ENCODE results near the gene LORICRIN.
A peak's percentile ranks its signal among the peaks of the same experiment; 100 is the strongest.
"Not testable (repeated sequence)": the region's sequence is repeated elsewhere in the genome, so short reads cannot be mapped to it uniquely, and the experiment has no call there.

Gene LORICRIN, protein sequence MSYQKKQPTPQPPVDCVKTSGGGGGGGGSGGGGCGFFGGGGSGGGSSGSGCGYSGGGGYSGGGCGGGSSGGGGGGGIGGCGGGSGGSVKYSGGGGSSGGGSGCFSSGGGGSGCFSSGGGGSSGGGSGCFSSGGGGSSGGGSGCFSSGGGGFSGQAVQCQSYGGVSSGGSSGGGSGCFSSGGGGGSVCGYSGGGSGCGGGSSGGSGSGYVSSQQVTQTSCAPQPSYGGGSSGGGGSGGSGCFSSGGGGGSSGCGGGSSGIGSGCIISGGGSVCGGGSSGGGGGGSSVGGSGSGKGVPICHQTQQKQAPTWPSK

GRCh38 chr1:153259387-153259786, at the start of gene LORICRIN:
Gene LORICRIN (plus strand): TSS chr1:153259687. CDS start chr1:153260950, 1,263 bp downstream.
- no peak for DNase-seq

DNA sequence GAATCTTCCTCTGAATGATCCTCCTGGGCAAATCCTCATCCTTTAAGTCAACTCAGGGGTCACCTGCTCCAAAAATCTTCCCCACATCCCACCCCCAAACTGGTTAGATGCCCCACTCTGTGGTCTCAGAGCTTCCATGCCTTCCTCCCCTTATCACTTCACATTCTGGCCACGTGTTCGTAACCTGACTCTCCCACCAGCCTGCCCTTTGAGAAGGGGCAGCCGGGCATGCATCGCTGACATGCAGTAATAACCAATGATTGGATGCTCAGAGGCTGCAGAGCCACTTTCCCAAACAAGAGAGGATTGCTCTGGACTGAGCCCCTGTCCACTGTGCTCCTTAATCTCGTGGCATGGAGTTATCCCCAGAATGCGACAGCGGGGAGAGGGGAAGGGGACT, 49.3 kb upstream of the LORICRIN start:
- no peak for DNase-seq

GRCh38 chr1:153212201-153212600, 47.3 kb upstream of the LORICRIN start:
- no peak for DNase-seq

DNA sequence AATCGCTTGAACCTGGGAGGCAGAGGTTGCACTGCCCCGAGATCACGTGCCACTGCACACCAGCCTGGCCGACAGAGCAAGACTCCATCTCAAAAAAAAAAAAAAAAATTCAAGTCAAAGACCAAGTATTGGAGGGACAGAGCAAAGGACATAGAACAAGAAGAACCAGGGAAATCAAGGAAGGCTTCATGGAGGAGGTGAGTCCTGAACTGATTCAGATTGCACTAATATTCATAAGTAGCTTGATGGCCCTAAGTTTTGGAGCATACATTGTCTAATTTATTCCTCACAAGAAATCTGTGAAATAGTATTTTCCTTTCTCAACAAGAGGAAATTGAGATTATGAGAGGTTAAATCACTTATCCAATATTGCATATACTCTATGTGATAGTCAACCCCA, 46.0 kb upstream of the LORICRIN start:
- DNase-seq = no peak

GRCh38 chr1:153217212-153217611, 42.3 kb upstream of the LORICRIN start, which contains the start of gene PRR9:
Gene PRR9 (plus strand): TSS chr1:153217584. CDS start chr1:153218145, 561 bp downstream.
- peak; percentile 82 for DNase-seq

GRCh38 chr1:153217744-153218416, 41.6 kb upstream of the LORICRIN start:
- peak; percentile 55 for DNase-seq

- DNase-seq = no peak
Measured at GRCh38 chr1:153220606-153221303, 38.7 kb upstream of the LORICRIN start.

DNA sequence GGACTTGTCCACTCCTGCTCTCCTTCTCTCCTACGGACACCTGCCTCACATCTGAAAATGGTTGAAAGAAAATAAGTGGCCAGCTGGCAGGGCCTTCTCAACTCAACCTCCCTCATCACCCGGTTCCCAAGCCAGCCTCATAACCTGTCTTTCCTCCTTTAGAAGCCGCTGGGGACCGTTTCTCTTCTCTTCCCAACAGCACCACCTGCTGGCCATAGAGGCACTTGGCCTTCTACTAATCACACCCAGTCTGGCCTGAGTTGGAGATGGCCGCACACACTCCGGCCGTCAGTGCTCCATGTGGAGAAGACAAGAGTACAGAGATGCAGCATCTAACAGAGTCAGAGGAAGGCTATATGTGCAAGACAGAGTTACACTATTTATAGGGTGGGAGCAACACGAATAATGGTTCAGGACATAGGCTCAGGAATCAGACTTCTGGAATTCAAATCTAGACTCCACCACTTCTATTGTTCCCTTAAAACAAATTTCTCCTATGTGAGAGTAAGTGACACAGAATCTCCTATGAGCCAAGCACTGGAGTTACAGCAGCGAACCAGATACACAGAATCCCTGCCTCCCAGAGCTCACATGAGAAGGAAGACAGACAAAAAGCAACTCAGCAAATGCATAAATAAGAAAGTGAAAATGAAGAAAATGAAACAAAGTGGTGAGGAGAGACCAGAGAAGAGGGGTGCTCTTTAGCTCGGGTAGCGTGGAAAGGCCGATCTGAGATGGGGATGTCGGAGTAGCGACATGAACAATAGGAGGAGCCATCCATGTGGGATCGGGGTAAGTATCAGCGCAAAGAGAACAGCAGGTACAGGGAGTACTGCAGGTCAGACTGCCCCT, 36.2 kb upstream of the LORICRIN start:
- DNase-seq = peak; percentile 31

- DNase-seq = no peak
Measured at GRCh38 chr1:153227810-153228209, 31.7 kb upstream of the LORICRIN start.

DNA sequence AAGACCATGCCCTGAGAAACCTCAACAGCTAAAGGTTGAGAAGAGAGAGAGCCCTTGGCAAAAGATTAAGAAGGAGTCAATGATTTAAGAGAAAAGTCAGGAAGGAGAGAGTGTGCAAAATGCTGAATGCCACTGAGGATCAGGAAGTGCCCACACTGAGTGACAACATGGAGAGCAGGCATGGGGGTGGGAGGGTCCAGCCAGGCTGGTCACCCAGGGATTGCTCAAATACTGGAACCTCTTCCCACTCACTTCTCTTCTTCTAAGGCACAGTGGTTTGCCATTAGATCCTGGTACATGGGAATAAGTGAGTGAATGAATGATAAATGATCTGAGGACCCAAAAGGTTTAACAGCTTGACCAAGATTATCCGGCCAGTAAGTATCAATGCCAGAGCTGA, 31.0 kb upstream of the LORICRIN start:
- no peak for DNase-seq

GRCh38 chr1:153229076-153229829, 30.2 kb upstream of the LORICRIN start:
- not testable (repeated sequence) for DNase-seq

- DNase-seq = no peak
Measured at GRCh38 chr1:153231363-153231762, 28.1 kb upstream of the LORICRIN start.

- no peak for DNase-seq
Measured at GRCh38 chr1:153231785-153232184, 27.7 kb upstream of the LORICRIN start.

DNA sequence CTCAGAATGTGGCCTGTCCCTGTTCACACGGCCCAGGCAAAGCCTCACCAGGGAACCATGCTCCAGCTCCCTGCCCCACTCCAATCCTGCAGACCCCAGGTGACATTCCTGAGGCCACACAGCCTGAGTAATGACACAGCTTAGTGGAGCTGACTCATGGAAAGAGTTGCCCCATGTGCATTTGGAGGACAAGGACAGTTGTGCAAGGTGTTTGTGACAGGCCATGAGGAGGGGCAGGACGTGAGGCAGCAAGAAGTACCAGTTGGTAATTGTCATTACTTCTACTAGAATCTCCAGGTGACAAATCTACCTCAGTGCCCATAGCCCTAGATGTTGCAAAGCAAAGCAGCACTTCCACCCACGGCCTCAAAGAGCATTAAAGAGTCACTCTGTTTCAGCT, 26.9 kb upstream of the LORICRIN start:
- no peak for DNase-seq

- no peak for DNase-seq
Measured at GRCh38 chr1:153233448-153233847, 26.0 kb upstream of the LORICRIN start.

GRCh38 chr1:153238527-153238926, 21.0 kb upstream of the LORICRIN start:
- DNase-seq = no peak

DNA sequence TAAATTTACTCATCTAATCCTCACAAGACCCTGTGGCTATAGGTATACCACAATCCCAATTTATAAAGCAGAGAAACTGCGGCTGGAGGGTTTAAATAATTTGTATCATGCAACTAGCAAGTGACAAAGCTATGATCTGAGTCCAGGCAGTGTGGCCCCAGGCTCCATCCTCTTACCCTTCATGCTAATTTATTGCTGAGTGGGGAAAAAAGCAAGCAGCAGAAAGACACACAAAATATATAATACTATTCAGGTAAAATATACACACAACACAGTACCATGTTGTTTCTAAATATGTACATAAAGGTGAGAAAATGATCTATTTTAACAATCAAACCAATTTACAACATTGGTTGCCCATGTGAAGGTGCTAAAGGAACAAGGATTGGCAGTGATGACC, 17.3 kb upstream of the LORICRIN start:
- DNase-seq = no peak

DNA sequence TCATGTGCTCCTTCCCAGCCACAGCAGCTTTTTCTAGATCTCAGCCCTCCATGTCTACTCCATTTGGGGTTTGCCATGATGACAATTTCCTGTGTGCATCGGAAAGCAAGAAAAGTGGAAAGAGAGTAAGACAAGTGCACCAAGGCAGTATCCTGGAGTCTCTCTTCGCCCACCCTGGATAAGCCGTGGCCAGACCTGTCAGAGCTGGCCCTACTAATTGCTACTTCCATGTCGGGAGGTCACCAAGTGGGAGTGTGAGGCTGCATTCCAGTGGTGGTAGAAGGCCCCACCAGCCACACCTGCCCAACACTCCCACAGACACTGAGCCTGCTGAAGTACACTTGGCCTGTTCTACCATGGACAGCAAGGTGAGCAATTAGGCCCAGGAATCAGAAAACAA, 14.0 kb upstream of the LORICRIN start:
- DNase-seq = no peak

DNA sequence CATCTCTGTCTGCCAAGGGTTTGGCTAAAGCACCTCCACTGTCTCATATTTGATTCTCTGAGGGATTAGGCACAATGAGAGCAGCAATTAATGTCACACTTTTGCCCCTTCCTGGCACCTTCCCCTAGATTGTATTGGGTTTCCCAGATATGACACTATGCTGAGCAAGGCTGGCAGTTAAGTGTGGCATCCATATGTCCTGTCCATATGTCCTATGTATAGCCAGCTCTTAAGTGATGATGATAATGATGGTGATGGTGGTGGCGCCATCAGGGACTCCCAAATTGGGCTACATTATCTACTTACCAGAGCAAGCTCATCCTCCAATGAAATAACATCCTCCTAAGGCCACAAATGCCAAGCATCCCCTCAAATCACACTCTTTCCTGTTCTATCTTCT, 13.5 kb upstream of the LORICRIN start:
- DNase-seq = no peak

GRCh38 chr1:153246825-153247224, 12.7 kb upstream of the LORICRIN start:
- no peak for DNase-seq

- DNase-seq = no peak
Measured at GRCh38 chr1:153248176-153248879, 11.2 kb upstream of the LORICRIN start.
